Coronary artery (tissue), 2 donors: Measurements from ENCODE around the gene FRAS1.
"Not testable (repeated sequence)": the region's sequence is repeated elsewhere in the genome, so short reads cannot be mapped to it uniquely, and the experiment has no call there.

Source experiments
- DNase-seq: peaks from one replicate; pipeline ENCODE4 v3.0.0-alpha.2; 2017; ENCODE audit warnings: low spot score
- H3K27ac ChIP-seq, 2 donors: fragments of 200-600 bp; sonication (generic); one replicate each; pipeline ENCODE4 v1.5.1; 2016 to 2019
- H3K4me3 ChIP-seq: fragments of 200-600 bp; sonication (generic); 2 replicates; pipeline ENCODE4 v1.5.1; 2016; ENCODE audit warnings: mild to moderate bottlenecking, moderate library complexity
- TF ChIP-seq, protein P1 (sequence below): fragments of 200-600 bp; sonication (generic); IDR thresholded peaks from one replicate; pipeline ENCODE4 v1.5.1; 2019; ENCODE audit warnings: antibody characterized with exemption

FRAS1 gene

DNA sequence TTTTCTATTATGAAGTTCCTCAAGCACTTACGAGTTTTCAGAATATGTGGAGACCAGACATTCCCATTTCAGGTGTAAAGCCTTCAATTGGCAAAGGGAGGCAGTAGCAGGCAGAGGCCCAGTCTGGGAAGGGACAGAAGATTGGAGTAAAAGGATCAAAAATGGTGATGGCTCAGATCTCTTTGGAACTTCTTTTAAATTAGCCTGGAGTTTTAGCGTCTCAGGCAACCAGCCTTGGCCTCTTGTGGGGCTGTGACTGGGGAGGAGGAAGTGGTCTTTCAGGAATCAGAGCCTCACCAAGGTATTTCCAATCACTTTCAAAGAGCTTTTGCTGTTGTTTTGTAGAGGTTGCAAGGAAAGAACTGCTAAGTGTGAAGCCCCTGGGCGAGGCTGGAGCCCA, 239.1 kb downstream of the FRAS1 start:
- no peak for DNase-seq
- no peak overlapping the region for H3K27ac ChIP-seq
- TF ChIP-seq, protein P1, sequence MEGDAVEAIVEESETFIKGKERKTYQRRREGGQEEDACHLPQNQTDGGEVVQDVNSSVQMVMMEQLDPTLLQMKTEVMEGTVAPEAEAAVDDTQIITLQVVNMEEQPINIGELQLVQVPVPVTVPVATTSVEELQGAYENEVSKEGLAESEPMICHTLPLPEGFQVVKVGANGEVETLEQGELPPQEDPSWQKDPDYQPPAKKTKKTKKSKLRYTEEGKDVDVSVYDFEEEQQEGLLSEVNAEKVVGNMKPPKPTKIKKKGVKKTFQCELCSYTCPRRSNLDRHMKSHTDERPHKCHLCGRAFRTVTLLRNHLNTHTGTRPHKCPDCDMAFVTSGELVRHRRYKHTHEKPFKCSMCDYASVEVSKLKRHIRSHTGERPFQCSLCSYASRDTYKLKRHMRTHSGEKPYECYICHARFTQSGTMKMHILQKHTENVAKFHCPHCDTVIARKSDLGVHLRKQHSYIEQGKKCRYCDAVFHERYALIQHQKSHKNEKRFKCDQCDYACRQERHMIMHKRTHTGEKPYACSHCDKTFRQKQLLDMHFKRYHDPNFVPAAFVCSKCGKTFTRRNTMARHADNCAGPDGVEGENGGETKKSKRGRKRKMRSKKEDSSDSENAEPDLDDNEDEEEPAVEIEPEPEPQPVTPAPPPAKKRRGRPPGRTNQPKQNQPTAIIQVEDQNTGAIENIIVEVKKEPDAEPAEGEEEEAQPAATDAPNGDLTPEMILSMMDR: no peak
- H3K4me3 ChIP-seq: no peak overlapping the region

DNA sequence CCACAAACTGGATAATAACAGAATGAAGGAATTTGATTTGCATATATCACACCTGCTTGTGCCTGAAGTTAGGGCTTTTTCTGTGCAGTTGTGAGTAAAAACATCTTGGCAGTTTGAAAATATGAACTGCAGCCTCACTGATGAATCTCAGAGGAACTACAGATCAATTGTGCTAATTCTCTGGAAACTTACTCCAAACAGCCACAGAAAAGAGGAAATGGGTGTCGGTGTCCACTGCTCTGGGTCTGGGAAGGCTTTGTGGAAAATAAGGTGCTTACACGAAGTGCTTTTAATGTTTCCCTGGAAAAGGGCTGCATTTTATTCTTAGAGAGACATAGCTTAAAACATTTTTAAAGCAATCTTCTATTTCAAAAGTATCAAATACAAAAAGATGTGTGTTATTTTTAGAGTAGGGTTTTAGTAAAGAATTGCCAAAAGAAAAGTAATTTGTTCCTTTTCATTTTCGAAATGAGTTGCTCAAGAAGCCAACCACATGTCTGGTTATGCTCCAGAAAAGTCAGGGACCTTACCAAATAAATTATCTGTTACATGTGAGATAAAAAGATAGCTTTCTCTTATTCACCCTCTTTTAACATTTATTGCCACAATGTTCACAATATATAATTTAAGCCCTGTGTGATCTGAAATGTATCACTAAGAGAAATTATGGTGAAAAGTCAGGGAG, 240.1 kb downstream of the FRAS1 start:
- no peak for DNase-seq
- Histone ChIP-seq H3K4me3 (peak overlapping the region; percentile 36), H3K27ac (peak overlapping the region in 1 of 2 donors; percentile 11)
- TF ChIP-seq, protein P1: no peak

DNA sequence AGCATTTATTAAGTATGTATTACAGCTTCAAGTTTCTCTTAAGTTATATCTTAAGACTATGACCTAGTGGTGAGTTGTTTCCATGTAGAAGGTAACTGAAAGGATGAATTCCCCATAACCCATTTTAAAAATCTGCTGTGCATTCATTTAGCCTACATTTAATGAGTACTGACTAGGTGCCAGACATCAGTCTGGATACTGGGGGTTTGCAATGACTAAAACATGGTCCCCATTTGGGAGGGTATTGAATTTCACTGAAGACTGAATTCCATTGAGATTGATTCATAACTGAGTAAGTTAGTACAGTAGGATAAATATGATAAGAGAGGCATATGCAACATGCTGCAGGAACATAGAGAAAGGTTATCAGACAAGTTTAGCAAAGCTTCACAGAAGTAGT, 241.5 kb downstream of the FRAS1 start:
- H3K27ac ChIP-seq: no peak overlapping the region
- TF ChIP-seq, protein P1: no peak
- no peak overlapping the region for H3K4me3 ChIP-seq
- no peak for DNase-seq

DNA sequence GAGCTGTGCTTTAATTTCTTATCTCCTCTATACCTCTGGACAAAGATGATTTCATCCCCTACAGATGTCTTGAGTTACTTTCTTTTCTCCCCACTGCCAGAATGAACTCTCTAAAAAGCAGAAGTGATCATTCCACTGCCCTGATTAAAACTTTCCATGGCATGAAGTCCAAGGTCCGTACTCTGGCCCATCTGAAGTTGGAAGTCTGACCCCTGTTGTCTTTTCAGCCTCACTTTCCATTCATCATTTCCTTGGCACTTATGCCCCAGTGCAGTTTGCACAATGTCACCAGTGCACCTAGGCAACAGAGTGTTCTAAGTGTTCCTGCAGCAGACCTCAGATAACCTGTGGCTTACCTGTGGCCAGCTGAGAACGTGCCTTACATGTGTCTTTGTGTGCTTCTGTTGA, 242.4 kb downstream of the FRAS1 start:
- Histone ChIP-seq H3K27ac (no peak overlapping the region), H3K4me3 (no peak overlapping the region)
- TF ChIP-seq, protein P1: no peak
- no peak for DNase-seq

DNA sequence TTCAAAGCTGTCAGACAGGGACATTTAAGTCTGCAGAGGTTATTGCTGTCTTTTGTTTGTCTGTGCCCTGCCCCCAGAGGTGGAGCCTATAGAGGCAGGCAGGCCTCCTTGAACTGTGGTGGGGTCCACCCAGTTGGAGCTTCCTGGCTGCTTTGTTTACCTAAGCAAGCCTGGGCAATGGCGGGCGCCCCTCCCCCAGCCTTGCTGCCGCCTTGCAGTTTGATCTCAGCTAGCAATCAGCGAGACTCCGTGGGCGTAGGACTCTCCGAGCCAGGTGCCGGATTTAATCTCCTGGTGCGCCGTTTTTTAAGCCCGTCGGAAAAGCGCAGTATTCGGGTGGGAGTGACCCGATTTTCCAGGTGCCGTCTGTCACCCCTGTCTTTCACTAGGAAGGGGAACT, 250.1 kb downstream of the FRAS1 start:
- not testable (repeated sequence) for H3K27ac ChIP-seq, DNase-seq, H3K4me3 ChIP-seq

DNA sequence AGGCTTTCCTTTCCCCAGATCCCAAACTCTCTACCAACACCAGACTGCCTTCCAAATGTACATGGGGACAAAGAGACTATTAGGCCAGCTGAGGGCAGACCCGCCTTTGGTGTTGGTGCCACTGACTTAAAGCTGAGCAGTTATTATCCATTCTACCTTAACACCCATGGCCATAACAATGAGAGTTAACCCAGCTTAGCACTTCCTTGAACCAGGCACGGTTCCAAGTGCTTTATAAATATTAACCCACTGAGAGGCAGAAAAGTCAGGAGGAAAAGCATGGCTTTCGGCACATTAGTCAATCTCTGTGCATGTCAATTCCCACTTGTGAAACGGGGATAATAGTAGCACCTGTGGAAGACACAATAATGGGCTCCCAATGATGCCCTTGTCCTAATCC, 251.4 kb downstream of the FRAS1 start:
- Histone ChIP-seq H3K27ac (no peak overlapping the region), H3K4me3 (no peak overlapping the region)
- TF ChIP-seq, protein P1: no peak
- DNase-seq: no peak

DNA sequence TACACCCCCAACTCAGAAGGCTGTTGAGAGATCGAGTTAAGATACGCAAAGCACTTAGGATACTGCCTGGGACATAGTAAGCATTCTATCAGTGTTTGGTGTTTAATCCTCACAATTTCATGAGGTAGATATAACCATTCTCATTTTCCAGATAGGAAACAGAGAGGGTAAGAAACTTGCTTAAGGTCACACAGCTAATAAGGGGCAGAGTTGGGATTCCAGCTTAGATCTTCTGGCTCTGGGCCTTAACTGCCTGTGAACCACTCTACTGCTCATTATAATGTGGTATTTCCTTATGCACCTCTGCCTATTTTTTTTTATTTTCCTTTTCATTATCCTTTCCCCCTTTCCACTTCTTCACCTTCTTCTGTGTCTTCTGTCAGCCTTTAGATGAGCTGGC, 252.2 kb downstream of the FRAS1 start:
- TF ChIP-seq, protein P1: no peak
- DNase-seq: no peak
- Histone ChIP-seq H3K27ac (no peak overlapping the region), H3K4me3 (no peak overlapping the region)
